Fibroblast of lung (primary cell): ENCODE results near the gene NACC1. TPM values are rescaled to one million over a fixed set of nuclear protein-coding genes. Genes with fewer than 3 reads are reported as not detected.
A peak's percentile ranks its signal among the peaks of the same experiment; 100 is the strongest.

Experiments used
- DNase-seq, 2 donors: peaks; one replicate each; pipeline versions ENCODE4 v3.0.0 to v3.0.0-alpha.2; 2010; ENCODE audit warnings: low read depth in 2 of 2
- H2AFZ ChIP-seq: 2 replicates; pipeline ENCODE4 v1.5.1; 2012; ENCODE audit warnings: low read length, control low read depth, inconsistent platforms
- H3K27ac ChIP-seq: 2 replicates; pipeline ENCODE4 v1.5.1; 2011; ENCODE audit warnings: low read length, control low read depth; ENCODE audit not compliant: insufficient read depth
- H3K27me3 ChIP-seq: 2 replicates; pipeline ENCODE4 v1.5.1; 2011; ENCODE audit warnings: mild to moderate bottlenecking, low read length; ENCODE audit not compliant: control insufficient read depth, insufficient read depth
- H3K36me3 ChIP-seq: 2 replicates; pipeline ENCODE4 v1.5.1; 2011; ENCODE audit warnings: low read length; ENCODE audit not compliant: control insufficient read depth, insufficient read depth
- H3K4me1 ChIP-seq: 2 replicates; pipeline ENCODE4 v1.5.1; 2011; ENCODE audit warnings: low read length; ENCODE audit not compliant: control insufficient read depth, insufficient read depth; ENCODE audit errors: extremely low read depth
- H3K4me2 ChIP-seq: 2 replicates; pipeline ENCODE4 v1.5.1; 2011; ENCODE audit warnings: low read length, control low read depth; ENCODE audit not compliant: insufficient read depth; ENCODE audit errors: extremely low read depth
- H3K4me3 ChIP-seq, 4 experiments: fragments of 200-600 bp in 1 of 4; sonication (generic) in 1 of 4; replicated peaks in 1 of 4; 2 replicates each; pipeline ENCODE4 v1.5.1; 2011 to 2016; ENCODE audit warnings: low read length in 4 of 4, low read depth in 3 of 4, mild to moderate bottlenecking in 3 of 4, control low read depth in 2 of 4, inconsistent platforms in 1 of 4, mixed read lengths in 1 of 4; ENCODE audit not compliant: insufficient read depth in 1 of 4; ENCODE audit errors: control extremely low read depth in 1 of 4
- H3K79me2 ChIP-seq: 2 replicates; pipeline ENCODE4 v1.5.1; 2012; ENCODE audit warnings: mild to moderate bottlenecking, low read length, inconsistent platforms; ENCODE audit not compliant: control insufficient read depth, insufficient read depth
- H3K9ac ChIP-seq: 2 replicates; pipeline ENCODE4 v1.5.1; 2011; ENCODE audit warnings: mild to moderate bottlenecking, low read length, control low read depth; ENCODE audit not compliant: insufficient read depth
- H3K9me3 ChIP-seq: 2 replicates; pipeline ENCODE4 v1.5.1; 2012; ENCODE audit warnings: low read depth, low read length; ENCODE audit not compliant: control insufficient read depth, insufficient read depth
- H4K20me1 ChIP-seq: 2 replicates; pipeline ENCODE4 v1.5.1; 2011; ENCODE audit warnings: low read length; ENCODE audit not compliant: control insufficient read depth, insufficient read depth; ENCODE audit errors: extremely low read depth
- EZH2 ChIP-seq: IDR thresholded peaks from 2 replicates; pipeline ENCODE4 v1.5.1; 2012; ENCODE audit warnings: low read length, control low read depth, mild to moderate bottlenecking; ENCODE audit errors: missing control alignments
- polyA plus RNA-seq, 2 donors: library from polyadenylated mRNA; depleted of rRNA in 1 of 2; stranded (reverse) in 1 of 2; unstranded in 1 of 2; fragments of >200 nt; gene quantifications; 2 replicates each; pipeline ENCODE4 v1.2.1, GENCODE V29; 2011 to 2012; ENCODE audit warnings: missing spikeins in 1 of 2
- total RNA-seq: library from RNA; depleted of rRNA; stranded (reverse); fragments of >200 nt; gene quantifications from 2 replicates; pipeline ENCODE4 v1.2.1, GENCODE V29; 2014
- TF ChIP-seq, protein P1 (sequence below), 2 donors: IDR thresholded peaks in 1 of 2; conservative IDR thresholded peaks in 1 of 2; 1 replicate in 1 of 2; 2 replicates in 1 of 2; pipeline ENCODE4 v1.5.1; 2011 to 2012; ENCODE audit warnings: low read length in 2 of 2, control low read depth in 1 of 2, inconsistent platforms in 1 of 2, low read depth in 1 of 2, mild to moderate bottlenecking in 1 of 2

Gene NACC1
- total and polyA plus RNA-seq, 2 donors (not counting 1 experiment from before 2014, with no cell fraction given), result 31.9 to 33.5 TPM

DNA sequence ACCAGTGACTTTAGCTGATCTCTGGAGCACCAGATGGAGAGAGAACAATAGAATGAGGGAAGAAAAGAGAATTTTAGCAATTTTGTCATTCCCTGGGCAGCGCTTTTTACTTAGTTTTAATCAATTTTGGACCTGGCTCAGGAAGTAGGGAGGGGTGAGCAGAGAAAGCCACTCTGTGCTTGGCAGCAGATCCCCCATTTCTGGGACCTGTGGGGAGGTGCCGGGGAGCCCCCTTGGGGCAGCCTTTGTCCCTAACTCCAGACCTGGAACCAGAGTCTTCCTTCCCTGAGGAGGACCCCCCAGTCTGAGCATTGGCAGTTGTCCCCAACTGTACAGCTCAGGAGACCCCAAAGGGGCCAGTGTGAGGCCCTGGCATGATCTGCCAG, 25.9 kb upstream of the NACC1 start:
- Histone ChIP-seq H3K4me3 (no peak overlapping the region), H3K79me2 (no peaks in the 10 kb centered on the region), H3K4me2 (no peak overlapping the region), H2AFZ (no peak overlapping the region), H3K27ac (no peak overlapping the region), H3K9me3 (no peaks in the 10 kb centered on the region), H4K20me1 (no peaks in the 10 kb centered on the region), H3K36me3 (peaks cover 7% of the 10 kb centered on the region), H3K4me1 (peaks cover 8% of the 10 kb centered on the region), H3K27me3 (no peaks in the 10 kb centered on the region), H3K9ac (no peak overlapping the region)
- TF ChIP-seq, protein P1, sequence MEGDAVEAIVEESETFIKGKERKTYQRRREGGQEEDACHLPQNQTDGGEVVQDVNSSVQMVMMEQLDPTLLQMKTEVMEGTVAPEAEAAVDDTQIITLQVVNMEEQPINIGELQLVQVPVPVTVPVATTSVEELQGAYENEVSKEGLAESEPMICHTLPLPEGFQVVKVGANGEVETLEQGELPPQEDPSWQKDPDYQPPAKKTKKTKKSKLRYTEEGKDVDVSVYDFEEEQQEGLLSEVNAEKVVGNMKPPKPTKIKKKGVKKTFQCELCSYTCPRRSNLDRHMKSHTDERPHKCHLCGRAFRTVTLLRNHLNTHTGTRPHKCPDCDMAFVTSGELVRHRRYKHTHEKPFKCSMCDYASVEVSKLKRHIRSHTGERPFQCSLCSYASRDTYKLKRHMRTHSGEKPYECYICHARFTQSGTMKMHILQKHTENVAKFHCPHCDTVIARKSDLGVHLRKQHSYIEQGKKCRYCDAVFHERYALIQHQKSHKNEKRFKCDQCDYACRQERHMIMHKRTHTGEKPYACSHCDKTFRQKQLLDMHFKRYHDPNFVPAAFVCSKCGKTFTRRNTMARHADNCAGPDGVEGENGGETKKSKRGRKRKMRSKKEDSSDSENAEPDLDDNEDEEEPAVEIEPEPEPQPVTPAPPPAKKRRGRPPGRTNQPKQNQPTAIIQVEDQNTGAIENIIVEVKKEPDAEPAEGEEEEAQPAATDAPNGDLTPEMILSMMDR (conservative IDR thresholded peaks at IDR 0.05 in 1 of 2, IDR thresholded peaks at IDR 0.05 in 1 of 2; ENCODE audit: low read depth in 1 of 2, low read length in 2 of 2), result no peak
- no peak for TF ChIP-seq EZH2
- no peak for DNase-seq

DNA sequence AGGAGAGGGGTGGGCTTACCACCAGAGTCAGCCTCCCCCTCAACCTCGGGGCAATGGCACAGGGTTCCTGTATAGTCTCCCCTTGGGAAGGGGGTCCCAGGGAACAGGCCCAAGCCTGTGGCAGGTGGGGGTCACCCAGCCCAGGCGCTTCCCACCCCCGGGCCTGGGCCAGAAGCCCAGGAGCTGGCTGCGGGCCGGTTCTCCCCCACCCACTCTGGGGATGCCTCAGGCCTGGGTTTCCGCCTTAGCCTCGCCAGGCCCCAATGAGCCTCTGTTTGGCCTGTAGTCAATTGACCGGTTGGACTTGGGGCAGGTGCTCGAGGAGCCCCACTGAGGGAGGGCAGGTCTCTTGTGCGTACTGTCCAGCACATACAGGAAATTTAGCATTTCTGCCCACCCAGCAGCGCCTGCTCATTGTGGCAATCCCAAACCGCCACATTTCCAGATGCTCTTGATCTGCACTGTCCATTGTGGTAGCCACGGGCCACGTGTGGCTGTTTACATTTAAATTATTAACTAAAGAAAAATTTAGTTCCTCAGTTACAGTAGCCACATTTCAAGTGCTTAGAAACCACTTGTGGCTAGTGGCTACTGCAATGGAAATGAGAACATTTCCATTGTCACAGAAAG, 25.3 kb upstream of the NACC1 start:
- H3K4me3 ChIP-seq, result no peak overlapping the region

DNA sequence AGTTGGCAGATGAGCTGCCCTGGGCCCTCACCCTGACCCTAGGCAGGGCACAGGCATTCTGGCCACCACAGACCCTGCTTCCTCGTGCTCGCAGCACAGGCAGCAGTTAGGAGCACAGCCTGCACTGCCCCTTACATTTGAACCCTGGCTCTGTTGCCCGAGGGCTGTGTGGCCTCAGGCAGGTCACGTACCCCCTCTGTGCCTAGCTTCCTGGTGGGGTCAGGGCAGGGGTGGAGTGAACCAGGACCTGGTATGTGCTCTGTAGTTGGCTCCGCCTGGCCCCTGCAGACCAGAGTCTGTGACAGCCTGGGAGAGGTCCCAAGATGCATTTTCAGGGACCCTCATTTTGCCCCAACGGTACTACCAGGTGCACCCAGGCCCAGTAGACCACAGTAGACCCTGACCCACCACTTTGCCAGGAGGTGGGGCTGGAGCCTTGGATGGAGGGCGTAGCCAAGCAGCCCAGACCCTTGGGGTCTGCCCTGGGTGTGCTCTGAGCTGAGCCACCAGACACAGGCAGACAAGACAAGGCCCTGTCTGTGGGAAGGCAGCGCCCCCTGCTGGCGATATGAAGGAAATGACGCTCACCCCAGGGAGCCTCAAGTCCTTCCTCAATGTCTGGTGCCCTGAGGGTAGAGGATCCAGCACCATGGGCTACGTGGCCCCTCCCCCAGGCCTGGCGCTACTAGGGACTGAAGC, 24.5 kb upstream of the NACC1 start:
- Histone ChIP-seq H2AFZ (no peak overlapping the region), H3K9me3 (no peaks in the 10 kb centered on the region), H3K36me3 (peaks cover 7% of the 10 kb centered on the region), H3K4me1 (peaks cover 8% of the 10 kb centered on the region), H3K27me3 (no peaks in the 10 kb centered on the region), H3K4me3 (no peak overlapping the region), H3K79me2 (no peaks in the 10 kb centered on the region), H3K9ac (no peak overlapping the region), H3K4me2 (no peak overlapping the region), H3K27ac (no peak overlapping the region), H4K20me1 (no peaks in the 10 kb centered on the region)
- peak; percentile 80 to 83 for DNase-seq
- TF ChIP-seq, protein P1 (conservative IDR thresholded peaks at IDR 0.05 in 1 of 2, IDR thresholded peaks at IDR 0.05 in 1 of 2; ENCODE audit: low read depth in 1 of 2, low read length in 2 of 2), result peak; percentile 84 to 88
- TF ChIP-seq EZH2, result no peak

More for the DNA sequence above, 25.3 kb upstream of the NACC1 start:
- peaks cover 8% of the 10 kb centered on the region for H3K4me1 ChIP-seq
- no peaks in the 10 kb centered on the region for H3K9me3 ChIP-seq
- H3K9ac ChIP-seq, result no peak overlapping the region
- no peaks in the 10 kb centered on the region for H3K27me3 ChIP-seq
- no peak overlapping the region for H3K4me2 ChIP-seq
- DNase-seq, result peak in 1 of 2 donors; percentile 89
- H3K36me3 ChIP-seq, result peaks cover 7% of the 10 kb centered on the region
- no peak for TF ChIP-seq EZH2
- TF ChIP-seq, protein P1 (conservative IDR thresholded peaks at IDR 0.05 in 1 of 2, IDR thresholded peaks at IDR 0.05 in 1 of 2; ENCODE audit: low read depth in 1 of 2, low read length in 2 of 2), result no peak
- no peaks in the 10 kb centered on the region for H3K79me2 ChIP-seq
- H4K20me1 ChIP-seq, result no peaks in the 10 kb centered on the region
- no peak overlapping the region for H2AFZ ChIP-seq
- no peak overlapping the region for H3K27ac ChIP-seq
